Ishikawa (cell line): ENCODE measurements around the gene MPI.

Source experiments
- YY1 ChIP-seq: IDR thresholded peaks from 2 replicates; pipeline ENCODE4 v1.6.1; 2012; ENCODE audit warnings: low read depth
- TF ChIP-seq, protein P1 (sequence below): IDR thresholded peaks from 2 replicates; pipeline ENCODE4 v1.6.1; 2012; ENCODE audit warnings: low read depth, mild to moderate bottlenecking
- TF ChIP-seq, protein P2 (sequence below): IDR thresholded peaks from 2 replicates; pipeline ENCODE4 v1.6.1; 2012

DNA sequence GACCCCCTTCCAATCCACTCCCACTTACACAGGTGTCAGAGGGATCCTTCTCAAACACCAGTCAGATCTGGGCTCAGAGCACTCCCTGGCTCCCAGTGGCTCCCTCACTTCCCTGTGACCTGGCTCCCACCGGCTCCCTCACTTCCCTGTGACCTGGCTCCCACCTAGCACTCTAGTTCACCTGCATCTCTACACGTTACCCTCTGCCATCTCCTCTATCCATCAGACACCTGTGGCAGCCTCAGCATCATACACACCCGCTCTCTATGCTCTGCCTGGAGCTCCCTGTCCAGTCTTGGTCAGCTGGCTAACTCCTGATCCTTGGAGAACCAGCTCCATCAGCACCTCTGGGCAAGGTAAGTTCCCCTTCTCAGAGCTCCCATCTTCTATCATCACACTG, 61.2 kb downstream of the MPI start:
- TF ChIP-seq, protein P1, sequence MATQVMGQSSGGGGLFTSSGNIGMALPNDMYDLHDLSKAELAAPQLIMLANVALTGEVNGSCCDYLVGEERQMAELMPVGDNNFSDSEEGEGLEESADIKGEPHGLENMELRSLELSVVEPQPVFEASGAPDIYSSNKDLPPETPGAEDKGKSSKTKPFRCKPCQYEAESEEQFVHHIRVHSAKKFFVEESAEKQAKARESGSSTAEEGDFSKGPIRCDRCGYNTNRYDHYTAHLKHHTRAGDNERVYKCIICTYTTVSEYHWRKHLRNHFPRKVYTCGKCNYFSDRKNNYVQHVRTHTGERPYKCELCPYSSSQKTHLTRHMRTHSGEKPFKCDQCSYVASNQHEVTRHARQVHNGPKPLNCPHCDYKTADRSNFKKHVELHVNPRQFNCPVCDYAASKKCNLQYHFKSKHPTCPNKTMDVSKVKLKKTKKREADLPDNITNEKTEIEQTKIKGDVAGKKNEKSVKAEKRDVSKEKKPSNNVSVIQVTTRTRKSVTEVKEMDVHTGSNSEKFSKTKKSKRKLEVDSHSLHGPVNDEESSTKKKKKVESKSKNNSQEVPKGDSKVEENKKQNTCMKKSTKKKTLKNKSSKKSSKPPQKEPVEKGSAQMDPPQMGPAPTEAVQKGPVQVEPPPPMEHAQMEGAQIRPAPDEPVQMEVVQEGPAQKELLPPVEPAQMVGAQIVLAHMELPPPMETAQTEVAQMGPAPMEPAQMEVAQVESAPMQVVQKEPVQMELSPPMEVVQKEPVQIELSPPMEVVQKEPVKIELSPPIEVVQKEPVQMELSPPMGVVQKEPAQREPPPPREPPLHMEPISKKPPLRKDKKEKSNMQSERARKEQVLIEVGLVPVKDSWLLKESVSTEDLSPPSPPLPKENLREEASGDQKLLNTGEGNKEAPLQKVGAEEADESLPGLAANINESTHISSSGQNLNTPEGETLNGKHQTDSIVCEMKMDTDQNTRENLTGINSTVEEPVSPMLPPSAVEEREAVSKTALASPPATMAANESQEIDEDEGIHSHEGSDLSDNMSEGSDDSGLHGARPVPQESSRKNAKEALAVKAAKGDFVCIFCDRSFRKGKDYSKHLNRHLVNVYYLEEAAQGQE: no peak
- TF ChIP-seq, protein P2, sequence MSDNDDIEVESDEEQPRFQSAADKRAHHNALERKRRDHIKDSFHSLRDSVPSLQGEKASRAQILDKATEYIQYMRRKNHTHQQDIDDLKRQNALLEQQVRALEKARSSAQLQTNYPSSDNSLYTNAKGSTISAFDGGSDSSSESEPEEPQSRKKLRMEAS: no peak
- no peak for TF ChIP-seq YY1
